ENCODE data around the gene CCDC63.

GRCh38 chr12:110816248-110816647, 30.5 kb upstream of the CCDC63 start:
- TF ChIP-seq CTCF (IDR thresholded peaks at IDR 0.05) (no peak), POLR2A (IDR thresholded peaks at IDR 0.05) (no peak), EP300 (IDR thresholded peaks at IDR 0.05) (no peak), POLR2AphosphoS5 (IDR thresholded peaks at IDR 0.05) (no peak)

All from gastroesophageal sphincter (tissue), 3 donors.